GM12878 (cell line): Measurements from ENCODE around the gene GRPEL2.

Experiments used
- CTCF ChIP-seq, 3 experiments: IDR thresholded peaks in 2 of 3; conservative IDR thresholded peaks in 1 of 3; 2 replicates each; pipeline ENCODE4 v1.5.1; 2011; ENCODE audit warnings: low read depth in 3 of 3, low read length in 3 of 3, mild to moderate bottlenecking in 3 of 3, control low read depth in 2 of 3, moderate library complexity in 2 of 3, inconsistent platforms in 1 of 3, mixed read lengths in 1 of 3; ENCODE audit not compliant: control insufficient read depth in 2 of 3, insufficient read depth in 1 of 3; ENCODE audit errors: extremely low read depth in 1 of 3
- MYC ChIP-seq: IDR thresholded peaks from 2 replicates; pipeline ENCODE4 v1.6.1; 2011; ENCODE audit warnings: mild to moderate bottlenecking, low read length, moderate library complexity, inconsistent platforms; ENCODE audit not compliant: insufficient read depth, insufficient replicate concordance, insufficient read length, severe bottlenecking

- TF ChIP-seq MYC (no peak), CTCF (IDR thresholded peaks at IDR 0.05 in 2 of 3, conservative IDR thresholded peaks at IDR 0.05 in 1 of 3; ENCODE audit: control insufficient read depth in 2 of 3, extremely low read depth in 1 of 3, insufficient read depth in 1 of 3, low read depth in 3 of 3, low read length in 3 of 3) (no peak)
These were observed 43.3 kb downstream of the GRPEL2 start for GRCh38 chr5:149388498-149389190.
